ENCODE data around the gene MSLN.
"Not testable (repeated sequence)": the region's sequence is repeated elsewhere in the genome, so short reads cannot be mapped to it uniquely, and the experiment has no call there.

MSLN gene

DNA sequence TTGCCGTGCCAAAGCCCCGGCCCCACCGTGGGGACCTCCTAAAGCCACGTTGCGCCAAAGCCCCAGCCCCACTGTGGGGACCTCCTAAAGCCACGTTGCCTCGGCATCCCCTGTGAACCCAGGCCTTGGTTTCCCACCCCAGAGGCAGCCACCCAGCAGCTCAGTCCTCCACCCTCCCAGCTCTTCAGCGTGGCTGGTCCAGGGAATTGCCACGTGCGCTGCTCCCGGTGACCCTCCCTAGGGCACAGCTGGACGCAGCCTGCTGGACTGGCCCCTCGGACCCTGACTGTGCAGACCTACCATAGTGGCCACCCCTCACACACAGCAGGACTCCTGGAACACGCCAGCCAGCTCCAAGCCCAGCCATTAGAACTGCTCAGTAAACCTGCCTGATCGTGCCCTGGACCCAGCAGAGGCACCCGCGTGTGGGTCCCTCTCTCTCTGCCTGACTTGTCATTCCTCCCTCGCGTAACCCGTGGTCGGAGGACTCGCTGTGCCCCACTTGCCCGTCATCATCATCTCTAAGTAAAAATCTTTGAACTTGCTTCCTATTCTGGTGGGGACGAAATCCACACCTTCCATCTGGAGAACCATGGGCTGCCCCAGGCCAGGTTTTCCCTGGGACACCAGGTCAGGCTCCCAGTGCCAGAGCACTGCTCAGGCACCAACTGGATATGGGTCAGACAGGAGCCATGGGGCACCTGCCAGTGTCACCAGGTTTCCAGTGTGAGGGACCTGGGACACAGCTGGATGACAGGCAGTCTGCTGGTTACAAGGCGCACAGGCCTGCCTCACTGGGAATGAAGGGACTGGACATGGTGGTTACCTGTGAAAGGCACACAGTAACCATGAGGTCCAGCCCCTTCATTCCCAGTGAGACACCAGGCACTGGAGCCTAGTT is 25.3 kb upstream of the MSLN start:
- DNase-seq (ENCODE audit: low read depth in 2 of 2): no peak

DNA sequence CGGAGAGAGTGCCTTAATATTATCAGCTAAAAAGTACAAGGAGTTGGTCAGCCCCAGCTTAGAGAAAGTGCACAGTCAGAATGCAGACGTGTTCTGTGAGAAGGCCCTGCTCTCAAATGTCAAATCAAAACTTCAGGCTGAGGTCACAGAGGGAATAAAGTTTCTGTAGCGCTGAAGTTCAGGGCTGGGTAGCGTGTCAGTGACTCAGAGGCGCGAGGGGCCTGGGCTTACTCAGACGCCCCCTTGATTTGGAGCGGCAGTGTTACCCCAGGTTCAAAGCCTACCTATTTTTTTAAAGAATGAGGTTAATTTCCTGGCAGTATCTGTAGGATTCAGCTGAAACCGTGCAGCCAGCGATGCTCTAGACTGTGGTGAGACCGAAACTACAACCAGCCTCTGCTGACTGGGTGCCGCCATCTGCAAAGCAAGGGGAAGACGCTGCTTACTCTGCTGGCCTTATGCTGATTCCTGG is 24.5 kb upstream of the MSLN start:
- DNase-seq (ENCODE audit: low read depth in 2 of 2): no peak

DNA sequence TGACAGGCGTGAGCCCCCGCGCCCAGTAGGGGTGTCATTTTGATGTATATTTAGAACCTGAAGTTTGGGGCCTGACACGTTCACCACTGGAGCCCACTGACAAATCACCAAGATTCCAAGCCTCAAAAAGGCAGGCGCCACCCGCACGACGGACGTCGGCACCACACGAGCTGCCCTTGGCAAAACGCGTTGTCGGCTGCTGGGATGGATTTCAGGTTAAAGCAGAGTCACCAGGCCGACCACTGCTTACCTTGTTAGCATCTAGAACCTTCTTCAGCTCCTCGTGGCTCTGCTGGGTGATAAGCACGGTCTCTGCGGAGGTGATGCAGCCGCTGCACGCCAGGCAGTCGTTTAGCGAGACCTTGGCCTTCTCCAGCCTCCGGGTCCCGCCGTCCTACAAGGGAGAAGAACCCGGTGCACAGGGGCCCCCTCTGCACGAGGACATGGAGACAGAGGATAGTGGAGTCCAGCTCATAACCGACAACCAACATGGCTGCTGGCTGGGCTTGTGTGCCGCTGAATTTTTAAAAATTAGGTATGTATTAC is 23.5 kb upstream of the MSLN start:
- DNase-seq (ENCODE audit: low read depth in 2 of 2): no peak

DNA sequence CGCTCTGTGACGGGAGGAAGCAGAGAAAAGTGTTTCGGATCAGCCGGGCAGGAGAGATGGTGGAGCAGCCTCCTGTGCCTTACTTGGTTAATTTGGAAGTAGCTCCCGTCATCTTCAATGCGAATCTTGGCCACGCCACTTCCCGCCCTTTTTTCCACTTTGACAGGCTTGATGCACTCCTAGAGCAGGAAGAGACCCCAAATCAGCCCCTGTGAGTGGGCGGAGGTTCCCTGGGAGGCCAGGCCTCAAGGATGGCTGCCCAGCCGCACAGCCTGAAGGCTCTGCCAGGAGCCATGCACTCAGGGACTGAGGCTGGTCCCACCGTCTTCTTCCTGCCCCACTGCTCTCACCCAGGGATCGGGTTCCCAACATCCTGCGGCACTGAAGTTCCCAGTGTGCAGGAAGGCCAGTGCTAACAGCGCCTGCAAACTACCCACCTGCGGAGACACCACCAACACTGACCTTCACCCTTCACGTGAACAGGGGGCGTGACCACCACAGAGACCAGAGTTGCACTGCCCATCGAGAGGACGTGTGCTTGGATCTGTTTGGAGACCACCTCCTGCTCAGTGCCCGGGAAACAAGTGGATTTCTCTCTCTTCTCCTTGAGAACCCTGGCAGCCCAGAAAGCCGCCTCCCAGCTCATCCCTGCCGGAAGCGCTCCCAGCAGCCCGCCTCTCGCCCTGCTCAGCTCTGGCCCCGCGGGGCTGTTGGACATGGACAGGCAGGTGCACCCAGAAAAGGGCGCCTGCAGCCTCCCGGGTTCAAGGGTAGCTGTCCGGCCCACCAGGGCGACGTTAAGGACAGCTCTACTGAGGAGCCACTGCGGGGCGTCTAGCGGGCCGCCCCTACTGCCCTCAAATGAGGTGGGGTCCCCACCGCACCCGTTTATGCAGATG is 20.7 kb upstream of the MSLN start:
- DNase-seq (ENCODE audit: low read depth in 2 of 2): no peak

DNA sequence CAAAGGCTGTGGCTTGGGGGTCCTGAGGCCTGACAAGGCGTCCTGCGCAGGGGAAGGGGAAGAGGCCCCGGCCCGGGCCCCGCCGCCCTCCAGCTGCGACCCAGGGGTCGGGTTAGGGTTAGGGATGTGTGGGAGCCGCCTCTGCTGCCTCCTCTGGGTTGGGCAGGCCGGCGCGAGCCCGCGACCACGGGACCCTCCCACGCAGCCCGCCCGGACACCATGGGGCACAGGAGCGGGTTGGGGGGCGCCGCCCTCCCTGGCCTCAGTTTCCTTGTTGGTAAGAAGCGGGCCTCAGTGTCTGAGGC is 20.1 kb upstream of the MSLN start:
- DNase-seq (ENCODE audit: low read depth in 2 of 2): no peak

DNA sequence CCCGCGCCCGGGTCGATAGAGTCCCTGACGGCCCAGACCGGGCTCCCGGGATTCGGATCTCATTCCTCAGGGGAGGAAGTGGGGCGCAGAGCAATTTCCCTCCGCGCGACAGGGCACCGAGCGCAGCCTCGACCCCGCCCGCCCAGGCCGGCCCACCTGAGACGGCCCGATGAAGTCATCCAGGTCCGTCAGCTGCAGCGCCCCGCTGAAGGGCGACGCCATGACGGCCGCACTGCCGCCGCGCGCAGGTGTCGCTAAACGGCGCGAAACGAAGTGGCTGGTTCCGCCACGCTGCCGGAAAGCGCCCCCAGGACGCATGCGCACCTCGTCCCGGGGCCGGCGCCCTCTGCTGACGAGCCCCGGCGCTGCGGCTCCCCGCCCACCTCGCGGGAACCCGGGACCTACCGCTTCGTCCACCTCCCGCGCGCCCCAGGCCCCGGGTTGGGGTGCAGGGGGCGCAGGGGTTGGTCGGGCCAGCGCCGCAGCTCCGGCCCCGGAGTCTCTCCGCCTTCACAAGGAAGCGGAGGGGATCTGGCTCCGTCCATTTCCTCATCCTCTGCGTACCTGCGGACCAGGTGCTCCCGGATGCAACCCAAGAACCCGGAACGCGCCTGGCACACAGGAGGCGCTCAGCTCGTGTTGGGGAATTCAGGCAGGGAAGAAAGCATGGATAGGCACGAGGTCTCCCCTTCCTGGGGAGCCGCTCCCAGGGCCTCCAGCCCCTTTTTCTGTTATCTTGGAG is 19.6 kb upstream of the MSLN start, which contains the start of gene CIAO3:
TSS of gene CIAO3 (minus strand) at position 234 of the 742 bp plus-strand sequence. CDS start at position 222, 12 bp downstream.
- DNase-seq (ENCODE audit: low read depth in 2 of 2): peak; percentile 90 to 92

DNA sequence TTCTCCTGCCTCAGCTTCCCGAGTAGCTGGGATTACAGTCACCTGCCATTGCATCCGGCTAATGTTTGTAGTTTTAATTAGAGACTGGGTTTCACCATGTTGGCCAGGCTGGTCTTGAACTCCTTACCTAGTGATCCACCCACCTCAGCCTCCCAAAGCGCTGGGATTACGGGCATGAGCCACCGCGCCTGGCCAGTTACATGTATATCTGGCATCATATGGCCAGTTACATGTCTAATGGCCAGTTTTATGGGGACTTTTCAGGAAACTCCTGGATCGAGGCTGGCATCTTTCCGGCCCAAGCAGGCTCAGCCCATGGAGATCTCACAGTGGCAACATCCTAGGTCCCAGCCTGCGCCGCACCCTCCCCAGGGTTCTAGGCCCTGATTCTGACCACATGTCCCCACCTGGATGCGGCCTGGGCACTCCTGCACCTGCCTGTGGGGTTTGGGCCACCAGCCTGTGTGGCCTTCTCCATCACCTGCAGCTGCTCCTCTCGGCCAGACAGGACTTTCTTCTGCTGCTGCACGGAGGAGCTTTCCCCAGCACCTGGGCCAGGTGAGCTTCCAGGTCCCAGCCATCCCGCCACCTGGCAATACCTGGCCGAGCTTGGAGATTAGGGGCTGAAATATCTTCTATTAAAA is 18.4 kb upstream of the MSLN start:
- no peak for DNase-seq (ENCODE audit: low read depth in 2 of 2)

DNA sequence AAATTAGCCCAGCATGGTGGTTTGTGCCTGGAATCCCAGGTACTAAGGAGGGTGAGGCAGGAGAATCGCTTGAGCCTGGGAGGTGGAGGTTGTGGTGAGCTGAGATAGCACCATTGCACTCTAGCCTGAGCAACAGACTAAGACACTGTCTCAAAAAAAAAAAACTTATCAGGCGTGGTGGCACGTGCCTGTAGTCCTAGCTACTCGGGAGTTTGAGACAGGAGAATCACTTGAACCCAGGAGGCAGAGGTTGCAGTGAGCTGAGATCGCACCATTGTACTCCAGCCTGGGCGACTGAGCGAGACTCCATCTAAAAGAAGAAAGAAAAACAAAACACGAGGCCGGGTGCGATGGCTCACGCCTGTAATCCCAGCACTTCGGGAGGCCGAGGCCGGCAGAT is 17.6 kb upstream of the MSLN start:
- not testable (repeated sequence) for DNase-seq (ENCODE audit: low read depth in 2 of 2)

DNA sequence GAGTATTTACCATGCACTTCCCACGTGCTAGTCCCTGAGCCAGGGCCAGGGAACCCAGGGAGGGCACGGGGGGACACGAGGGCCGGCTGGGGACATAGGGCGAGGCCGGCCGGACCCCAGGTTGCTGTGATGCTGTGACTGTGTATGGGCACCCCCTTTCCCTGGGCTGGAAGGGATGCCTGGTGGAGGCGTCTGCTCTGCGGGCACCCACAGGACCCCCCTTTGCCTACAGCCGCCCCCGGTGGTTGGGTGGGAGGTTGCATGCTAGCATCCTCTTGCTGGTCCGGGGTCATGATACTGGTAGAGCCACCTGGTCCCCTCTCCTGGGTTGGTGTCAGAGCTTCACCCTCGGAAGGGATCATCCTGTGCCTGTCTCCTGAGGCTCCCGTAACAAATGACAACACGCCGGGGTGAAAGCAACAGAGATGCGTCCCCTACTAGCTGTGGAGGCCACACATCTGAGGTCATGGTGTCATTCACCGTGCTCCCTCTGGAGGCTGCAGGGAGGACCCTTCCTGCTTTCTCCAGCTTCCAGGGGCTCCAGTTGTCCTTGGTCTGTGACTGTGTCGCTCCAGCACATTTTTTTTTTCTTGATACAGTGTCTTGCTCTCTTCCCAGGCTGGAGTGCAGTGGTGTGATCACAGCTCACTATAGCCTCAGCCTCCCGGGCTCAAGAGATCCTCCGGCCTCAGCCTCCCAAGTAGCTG is 16.6 kb upstream of the MSLN start:
- no peak for DNase-seq (ENCODE audit: low read depth in 2 of 2)

DNA sequence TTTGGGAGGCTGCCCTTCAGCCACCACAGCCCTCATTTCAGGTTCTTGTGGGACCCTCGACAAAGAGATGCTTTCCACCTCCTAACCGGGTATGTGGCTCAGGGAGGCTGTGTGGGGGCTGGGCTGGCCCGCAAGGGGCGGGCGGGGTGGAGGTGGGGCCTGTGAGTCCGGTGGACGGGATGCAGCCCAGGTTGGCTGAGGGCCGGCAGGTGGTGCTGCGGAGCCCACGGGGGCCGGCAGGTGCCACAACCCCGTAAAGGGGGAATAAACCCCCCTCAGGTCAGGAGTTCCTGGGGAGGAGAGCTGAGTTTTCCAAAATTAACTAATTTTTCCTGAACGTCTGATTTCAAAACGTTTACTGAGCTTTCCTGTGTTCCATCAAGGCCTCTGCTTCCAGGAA is 14.8 kb upstream of the MSLN start:
- no peak for DNase-seq (ENCODE audit: low read depth in 2 of 2)

DNA sequence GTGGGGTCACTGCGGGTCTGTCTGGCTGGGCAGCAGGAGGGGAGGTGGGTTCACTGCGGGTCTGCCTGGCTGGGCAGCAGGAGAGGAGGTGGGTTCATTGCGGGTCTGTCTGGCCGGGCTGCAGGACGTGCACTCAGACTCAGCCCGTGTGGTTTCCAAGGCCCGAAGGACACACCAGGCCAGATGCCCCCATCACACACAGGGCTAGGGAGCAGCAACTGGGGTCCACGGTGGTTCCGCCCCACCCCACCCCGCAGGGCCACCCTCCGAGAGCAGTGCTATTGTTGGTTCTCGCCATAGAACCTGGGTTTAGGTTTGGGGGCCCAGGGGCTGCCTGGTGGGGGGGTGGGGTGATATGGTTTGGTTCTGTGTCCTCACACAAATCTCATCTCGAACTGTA is 13.9 kb upstream of the MSLN start:
- no peak for DNase-seq (ENCODE audit: low read depth in 2 of 2)

DNA sequence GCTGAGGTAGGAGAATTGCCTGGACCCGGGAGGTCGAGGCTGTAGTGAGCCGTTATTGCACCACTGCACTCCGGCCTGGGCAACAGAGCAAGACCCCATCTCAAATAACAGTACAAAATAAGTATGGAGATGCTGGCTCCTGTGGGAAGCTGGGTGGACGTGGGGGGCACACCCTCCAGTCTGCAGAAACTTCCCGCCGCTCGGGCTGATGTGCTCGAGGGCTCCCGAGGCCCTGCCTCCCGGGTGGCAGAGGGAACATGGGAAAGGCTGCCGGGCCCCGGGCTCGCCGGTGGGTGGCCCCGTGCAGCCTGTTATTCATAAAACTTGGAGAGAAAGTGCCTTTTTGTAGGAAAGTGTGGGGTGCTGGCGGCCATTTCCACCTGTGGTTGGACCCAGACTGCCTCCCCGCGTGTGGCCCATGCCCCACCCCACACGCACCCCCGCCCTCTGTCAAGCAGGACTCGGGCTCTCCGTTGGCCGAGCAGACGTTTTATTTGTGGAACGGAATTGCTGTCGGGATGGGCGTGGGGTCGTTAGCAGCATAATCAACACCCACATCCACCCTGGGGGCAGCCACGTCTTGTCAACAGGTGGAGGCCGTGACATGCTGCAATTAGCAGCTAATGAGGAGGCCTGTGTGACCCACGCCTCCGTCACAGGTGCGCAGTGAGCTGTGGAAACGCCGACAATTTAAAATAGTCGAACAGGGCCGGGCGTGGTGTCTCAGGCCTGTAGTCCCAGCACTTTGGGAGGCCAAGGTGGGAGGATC is 12.4 kb upstream of the MSLN start:
- DNase-seq (ENCODE audit: low read depth in 2 of 2): no peak

DNA sequence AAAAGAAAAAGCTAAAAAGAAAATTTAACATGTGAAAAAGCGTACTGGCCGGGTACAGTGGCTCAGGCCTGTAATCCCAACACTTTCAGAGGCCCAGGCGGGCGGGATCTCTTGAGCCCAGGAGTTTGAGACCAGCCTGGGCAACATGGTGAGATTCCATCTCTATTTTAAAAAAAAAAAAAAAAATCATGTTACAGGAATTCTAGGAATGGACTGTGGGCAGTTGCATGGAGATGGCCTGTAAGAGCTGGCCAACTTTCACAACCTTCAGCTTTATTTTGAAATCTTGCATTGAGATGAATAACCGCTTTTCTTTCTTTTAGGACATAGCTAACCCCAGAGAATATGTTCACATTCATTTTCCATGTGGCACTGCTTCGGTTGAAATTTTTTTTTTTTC is 11.5 kb upstream of the MSLN start:
- no peak for DNase-seq (ENCODE audit: low read depth in 2 of 2)

DNA sequence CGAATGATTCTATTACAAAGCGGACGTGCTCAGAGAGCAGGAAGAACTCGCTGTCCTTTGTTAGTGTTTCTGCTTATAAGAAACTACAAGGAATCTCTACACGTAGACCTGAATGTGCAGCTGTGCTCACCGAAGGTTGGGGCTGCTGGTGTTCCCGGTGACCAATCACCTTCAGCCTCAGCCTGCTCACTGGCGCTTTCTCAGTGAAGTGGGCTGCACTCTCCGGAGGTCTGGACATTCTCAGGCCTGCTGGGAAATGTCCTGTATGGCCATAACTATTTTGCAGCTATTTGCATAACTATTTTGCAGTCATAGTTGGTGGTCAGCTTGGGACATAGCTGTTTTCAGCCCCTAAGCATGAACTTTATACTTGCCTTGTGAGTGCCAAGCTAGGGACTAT is 10.0 kb upstream of the MSLN start:
- no peak for DNase-seq (ENCODE audit: low read depth in 2 of 2)

DNA sequence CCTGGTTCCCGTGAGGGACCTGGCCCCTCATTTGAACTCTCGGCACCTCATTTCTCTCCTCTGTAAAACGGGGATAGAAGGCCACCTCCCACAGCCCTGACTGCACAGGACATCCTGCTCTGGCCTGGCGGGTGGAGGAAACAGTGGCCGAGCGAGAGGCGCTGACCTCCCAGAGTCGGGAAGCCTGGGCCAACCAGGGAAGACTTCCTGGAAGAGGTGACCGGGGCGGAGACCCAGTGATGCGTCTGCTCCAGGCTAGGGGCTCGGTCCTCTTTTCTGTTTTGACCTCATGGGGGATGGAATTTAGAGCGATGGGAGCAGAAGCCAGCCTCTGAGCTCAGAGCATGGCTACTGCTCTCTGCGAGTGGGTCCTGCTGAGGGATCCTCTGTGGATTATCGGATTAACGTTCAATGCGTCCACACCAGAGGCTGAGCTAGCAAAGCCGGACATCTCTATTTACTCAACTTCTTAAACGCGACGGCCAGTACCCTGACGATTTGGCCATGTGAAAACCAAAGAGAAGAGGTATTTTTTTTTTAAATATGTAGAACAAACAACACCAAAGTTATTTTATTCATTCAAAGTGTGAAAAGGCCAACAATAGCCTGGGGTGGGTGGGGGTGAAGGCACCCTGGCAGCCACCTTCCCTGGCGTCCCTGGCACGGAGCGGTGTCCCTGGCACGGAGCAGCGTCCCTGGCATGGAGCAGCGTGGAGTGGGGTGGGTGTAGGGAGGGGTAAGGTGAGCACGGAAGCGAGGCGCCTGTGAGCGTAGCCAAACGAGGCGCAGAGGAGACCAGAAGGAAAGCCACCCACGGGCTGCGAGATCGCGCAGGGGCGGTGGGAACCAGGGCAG is 9.2 kb upstream of the MSLN start:
- DNase-seq (ENCODE audit: low read depth in 2 of 2): no peak

DNA sequence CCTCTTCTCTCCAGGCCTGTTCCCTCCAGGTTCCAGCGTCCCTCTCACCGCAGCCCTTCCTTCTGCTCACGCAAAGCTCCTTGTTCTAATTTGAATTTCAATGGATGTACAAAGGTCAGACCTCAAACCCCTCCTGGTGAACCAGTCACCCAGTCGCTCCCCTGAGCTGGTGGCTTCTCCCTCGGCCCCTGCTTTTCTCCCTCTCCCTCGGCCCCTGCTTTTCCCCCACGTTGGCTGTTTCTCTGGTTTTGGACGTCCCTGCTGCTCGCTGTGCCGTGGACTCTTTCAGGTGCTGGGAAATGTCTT is 8.6 kb upstream of the MSLN start:
- no peak for DNase-seq (ENCODE audit: low read depth in 2 of 2)

DNA sequence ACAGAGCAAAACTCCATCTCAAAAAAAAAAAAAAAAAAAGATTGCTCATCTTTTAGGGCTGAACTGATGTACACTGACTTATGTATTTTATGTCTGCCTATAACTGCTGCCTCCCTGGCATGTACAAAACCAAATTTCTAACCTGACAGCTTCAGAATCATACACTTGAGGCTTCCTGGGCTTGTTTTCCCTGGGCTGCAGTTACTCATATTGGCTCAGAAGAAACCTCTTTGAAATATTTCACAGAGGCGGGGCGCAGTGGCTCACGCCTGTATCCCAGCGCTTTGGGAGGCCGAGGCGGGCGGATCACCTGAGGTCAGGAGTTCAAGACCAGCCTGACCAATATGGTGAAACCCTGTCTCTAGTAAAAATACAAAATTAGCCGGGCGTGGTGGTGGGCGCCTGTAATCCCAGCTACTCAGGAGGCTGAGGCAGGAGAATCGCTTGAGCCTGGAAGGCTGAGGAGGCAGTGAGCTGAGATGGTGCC is 6.4 kb upstream of the MSLN start:
- not testable (repeated sequence) for DNase-seq (ENCODE audit: low read depth in 2 of 2)

DNA sequence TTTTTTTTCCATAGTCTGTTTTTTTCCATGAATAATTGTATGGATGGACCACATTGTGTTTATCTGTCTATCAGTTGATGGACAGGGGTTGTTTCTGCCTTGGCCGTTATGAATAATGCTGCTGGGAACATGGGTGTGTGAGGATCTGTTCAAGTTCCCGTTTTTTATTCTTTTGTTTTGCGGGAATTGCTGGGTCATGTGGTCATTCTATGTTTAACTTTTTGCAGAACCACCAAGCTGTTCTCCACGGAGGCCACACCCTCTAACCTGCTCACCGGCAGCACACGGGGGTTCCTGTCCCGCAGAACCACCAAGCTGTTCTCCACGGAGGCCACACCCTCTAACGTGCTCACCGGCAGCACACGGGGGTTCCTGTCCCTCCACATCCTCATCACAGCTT is 5.9 kb upstream of the MSLN start:
- DNase-seq (ENCODE audit: low read depth in 2 of 2): no peak

DNA sequence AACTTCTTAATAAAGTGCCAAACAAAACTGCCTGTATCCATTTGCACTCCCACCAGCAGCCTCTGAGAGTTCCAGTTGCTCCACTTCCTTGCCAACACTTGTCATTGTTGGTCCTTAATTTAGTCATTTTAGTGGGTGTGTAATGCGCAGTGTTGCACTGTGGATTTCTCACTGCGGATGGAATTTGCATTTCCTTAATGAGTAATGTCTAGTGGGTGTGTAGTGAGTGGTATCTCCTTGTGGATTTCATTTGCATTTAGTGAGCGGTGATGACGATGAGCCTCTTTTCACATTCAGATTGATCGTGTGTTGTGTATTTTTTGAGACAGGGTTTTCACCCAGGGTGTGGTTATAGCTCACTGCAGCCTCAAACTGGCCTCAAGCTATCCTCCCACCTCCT is 4.1 kb upstream of the MSLN start:
- DNase-seq (ENCODE audit: low read depth in 2 of 2): no peak
